NCI-H526 (cell line): ENCODE measurements around the gene KRTAP1-1.
A peak's percentile ranks its signal among the peaks of the same experiment; 100 is the strongest.
"Not testable (repeated sequence)": the region's sequence is repeated elsewhere in the genome, so short reads cannot be mapped to it uniquely, and the experiment has no call there.

Experiments used
- DNase-seq, 2 experiments: peaks; one replicate each; lab custom pipeline; 2025; lab: John Stamatoyannopoulos, UW

The KRTAP1-1 gene

GRCh38 chr17:41040783-41041571 lies at the start of gene KRTAP1-1:
KRTAP1-1 (minus strand) TSS chr17:41041450; CDS start chr17:41041397, 53 bp downstream.
- peak in 1 of 2 experiments; percentile 13 for DNase-seq

GRCh38 chr17:41088760-41089352 lies 47.6 kb upstream of the KRTAP1-1 start:
- DNase-seq = not testable (repeated sequence)

GRCh38 chr17:41084100-41084856 lies 43.0 kb upstream of the KRTAP1-1 start, which contains the start of gene KRTAP4-7:
KRTAP4-7 (plus strand) TSS chr17:41084150; CDS start chr17:41084207, 57 bp downstream.
- not testable (repeated sequence) for DNase-seq

GRCh38 chr17:41083427-41083826 lies 42.2 kb upstream of the KRTAP1-1 start:
- not testable (repeated sequence) for DNase-seq

- no peak for DNase-seq
Measured at GRCh38 chr17:41082626-41083025, 41.4 kb upstream of the KRTAP1-1 start.

GRCh38 chr17:41076788-41077187 lies 35.5 kb upstream of the KRTAP1-1 start:
- DNase-seq = no peak

- peak; percentile 19 to 61 for DNase-seq
Measured at GRCh38 chr17:41073676-41074075, 32.4 kb upstream of the KRTAP1-1 start.

- no peak for DNase-seq
Measured at GRCh38 chr17:41071606-41072360, 30.5 kb upstream of the KRTAP1-1 start.

GRCh38 chr17:41069031-41069430 lies 27.8 kb upstream of the KRTAP1-1 start:
- DNase-seq = no peak

- no peak for DNase-seq
Measured at GRCh38 chr17:41067281-41067680, 26.0 kb upstream of the KRTAP1-1 start.

- no peak for DNase-seq
Measured at GRCh38 chr17:41065829-41066624, 24.8 kb upstream of the KRTAP1-1 start, which contains the start of gene KRTAP2-4. KRTAP2-4 (minus strand) TSS chr17:41065879; CDS start chr17:41065845, 34 bp downstream.

GRCh38 chr17:41065016-41065689 lies 23.9 kb upstream of the KRTAP1-1 start:
- not testable (repeated sequence) for DNase-seq

- DNase-seq = no peak
Measured at GRCh38 chr17:41064301-41064700, 23.1 kb upstream of the KRTAP1-1 start.

GRCh38 chr17:41063449-41063848 lies 22.2 kb upstream of the KRTAP1-1 start:
- DNase-seq = no peak

GRCh38 chr17:41061964-41062363 lies 20.7 kb upstream of the KRTAP1-1 start:
- no peak for DNase-seq

- no peak for DNase-seq
Measured at GRCh38 chr17:41060052-41060604, 18.9 kb upstream of the KRTAP1-1 start, which contains the start of gene KRTAP2-3. KRTAP2-3 (minus strand) TSS chr17:41060114; CDS start chr17:41060050, 64 bp downstream.

- not testable (repeated sequence) for DNase-seq
Measured at GRCh38 chr17:41059276-41060051, 18.2 kb upstream of the KRTAP1-1 start.

GRCh38 chr17:41058741-41059140 lies 17.5 kb upstream of the KRTAP1-1 start:
- DNase-seq = no peak

- no peak for DNase-seq
Measured at GRCh38 chr17:41057547-41057946, 16.3 kb upstream of the KRTAP1-1 start.
